Mammary epithelial cell (primary cell): ENCODE results near the gene PHF3.

Source experiments
- CTCF ChIP-seq, 2 donors: IDR thresholded peaks in 1 of 2; conservative IDR thresholded peaks in 1 of 2; 2 replicates each; pipeline ENCODE4 v1.5.1; 2011 to 2012; ENCODE audit warnings: inconsistent platforms in 2 of 2, low read length in 2 of 2, mild to moderate bottlenecking in 2 of 2, control low read depth in 1 of 2, low read depth in 1 of 2; ENCODE audit not compliant: insufficient read depth in 1 of 2; ENCODE audit errors: extremely low read depth in 1 of 2
- EZH2 ChIP-seq: IDR thresholded peaks from 2 replicates; pipeline ENCODE4 v1.6.1; 2012; ENCODE audit warnings: low read length, inconsistent platforms, borderline replicate concordance

GRCh38 chr6:63742060-63742459 is 106.5 kb downstream of the PHF3 start:
- TF ChIP-seq CTCF (conservative IDR thresholded peaks at IDR 0.05 in 1 of 2, IDR thresholded peaks at IDR 0.05 in 1 of 2; ENCODE audit: extremely low read depth in 1 of 2, insufficient read depth in 1 of 2, low read depth in 1 of 2, low read length in 2 of 2) (no peak), EZH2 (no peak)
